ENCODE results near the gene TRAF3IP3.
"Not testable (repeated sequence)": the region's sequence is repeated elsewhere in the genome, so short reads cannot be mapped to it uniquely, and the experiment has no call there.

GRCh38 chr1:209793711-209794110 is 37.9 kb downstream of the TRAF3IP3 start:
- not testable (repeated sequence) for TF ChIP-seq CTCF, POLR2AphosphoS5, POLR2A (IDR thresholded peaks at IDR 0.05)
